Measurements from ENCODE around the gene MMP14.

Gene MMP14

DNA sequence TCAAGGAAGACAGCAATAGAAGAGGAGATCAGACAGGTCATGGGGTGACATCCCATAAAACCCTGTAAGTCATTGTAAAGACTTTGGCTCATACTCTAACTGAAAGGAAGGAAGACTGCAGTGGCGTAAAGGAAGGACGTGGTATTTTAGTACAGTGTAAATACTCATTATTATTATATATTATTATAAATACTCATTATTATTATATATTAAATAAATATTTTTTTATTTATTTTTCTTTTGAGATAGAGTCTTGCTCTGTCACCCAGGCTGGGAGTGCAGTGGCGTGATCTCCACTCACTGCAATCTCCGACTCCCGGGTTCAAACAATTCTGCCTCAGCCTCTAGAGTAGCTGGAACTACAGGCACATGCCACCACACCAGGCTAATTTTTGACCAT, 20.0 kb downstream of the MMP14 start:
- no peak for TF ChIP-seq TAF1 (IDR thresholded peaks at IDR 0.05; ENCODE audit: borderline replicate concordance, insufficient read depth, low read length)
- no peak for TF ChIP-seq SIN3A (IDR thresholded peaks at IDR 0.05; ENCODE audit: borderline replicate concordance, insufficient read depth, low read length)
- TF ChIP-seq FOXP2 (optimal IDR thresholded peaks at IDR 0.05; ENCODE audit: borderline replicate concordance, extremely low read depth, extremely low read length, insufficient read depth): no peak
- TF ChIP-seq, protein P1, sequence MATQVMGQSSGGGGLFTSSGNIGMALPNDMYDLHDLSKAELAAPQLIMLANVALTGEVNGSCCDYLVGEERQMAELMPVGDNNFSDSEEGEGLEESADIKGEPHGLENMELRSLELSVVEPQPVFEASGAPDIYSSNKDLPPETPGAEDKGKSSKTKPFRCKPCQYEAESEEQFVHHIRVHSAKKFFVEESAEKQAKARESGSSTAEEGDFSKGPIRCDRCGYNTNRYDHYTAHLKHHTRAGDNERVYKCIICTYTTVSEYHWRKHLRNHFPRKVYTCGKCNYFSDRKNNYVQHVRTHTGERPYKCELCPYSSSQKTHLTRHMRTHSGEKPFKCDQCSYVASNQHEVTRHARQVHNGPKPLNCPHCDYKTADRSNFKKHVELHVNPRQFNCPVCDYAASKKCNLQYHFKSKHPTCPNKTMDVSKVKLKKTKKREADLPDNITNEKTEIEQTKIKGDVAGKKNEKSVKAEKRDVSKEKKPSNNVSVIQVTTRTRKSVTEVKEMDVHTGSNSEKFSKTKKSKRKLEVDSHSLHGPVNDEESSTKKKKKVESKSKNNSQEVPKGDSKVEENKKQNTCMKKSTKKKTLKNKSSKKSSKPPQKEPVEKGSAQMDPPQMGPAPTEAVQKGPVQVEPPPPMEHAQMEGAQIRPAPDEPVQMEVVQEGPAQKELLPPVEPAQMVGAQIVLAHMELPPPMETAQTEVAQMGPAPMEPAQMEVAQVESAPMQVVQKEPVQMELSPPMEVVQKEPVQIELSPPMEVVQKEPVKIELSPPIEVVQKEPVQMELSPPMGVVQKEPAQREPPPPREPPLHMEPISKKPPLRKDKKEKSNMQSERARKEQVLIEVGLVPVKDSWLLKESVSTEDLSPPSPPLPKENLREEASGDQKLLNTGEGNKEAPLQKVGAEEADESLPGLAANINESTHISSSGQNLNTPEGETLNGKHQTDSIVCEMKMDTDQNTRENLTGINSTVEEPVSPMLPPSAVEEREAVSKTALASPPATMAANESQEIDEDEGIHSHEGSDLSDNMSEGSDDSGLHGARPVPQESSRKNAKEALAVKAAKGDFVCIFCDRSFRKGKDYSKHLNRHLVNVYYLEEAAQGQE (IDR thresholded peaks at IDR 0.05; ENCODE audit: insufficient read depth in 1 of 2, low read depth in 2 of 2, low read length in 2 of 2): no peak
- no peak for TF ChIP-seq POLR2AphosphoS5 (IDR thresholded peaks at IDR 0.05; ENCODE audit: low read depth, low read length)

DNA sequence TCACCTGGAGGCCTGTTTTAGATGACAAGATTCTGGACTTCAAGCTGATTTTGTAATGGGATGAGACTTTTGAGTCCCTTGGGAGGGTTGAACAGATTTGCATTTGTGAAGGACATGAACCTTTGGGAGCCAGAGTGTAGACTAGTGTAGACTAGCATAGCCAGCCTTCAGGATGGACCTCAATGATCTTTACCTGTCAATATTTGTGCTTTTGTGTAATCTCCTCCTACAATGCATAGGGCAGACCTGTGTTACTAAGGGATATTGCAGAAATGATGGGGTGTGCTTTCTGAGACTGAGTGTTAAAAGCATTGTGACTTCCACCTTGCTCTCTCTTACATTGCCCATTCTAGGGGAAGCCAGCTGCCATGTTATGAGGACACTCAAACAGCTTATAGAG, 25.3 kb downstream of the MMP14 start:
- TF ChIP-seq TAF1 (IDR thresholded peaks at IDR 0.05; ENCODE audit: borderline replicate concordance, insufficient read depth, low read length): no peak

DNA sequence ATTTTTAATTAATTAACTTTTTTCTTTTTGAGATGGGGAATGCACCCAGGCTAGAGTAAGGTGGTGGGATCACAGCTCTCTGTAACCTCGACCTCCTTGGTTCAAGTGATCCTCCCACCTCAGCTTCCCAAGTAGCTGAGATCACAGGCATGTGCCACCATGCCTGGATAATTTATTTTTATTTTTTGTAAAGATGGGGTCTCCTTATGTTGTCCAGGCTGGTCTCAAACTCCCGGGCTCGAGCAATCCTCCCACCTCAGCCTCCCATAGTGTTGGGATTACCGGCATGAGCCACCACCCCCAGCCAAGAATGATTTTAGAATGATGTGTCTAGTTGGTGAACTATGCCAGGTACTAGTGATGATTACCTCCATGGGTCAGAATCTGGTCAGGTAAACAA, 28.6 kb downstream of the MMP14 start:
- TF ChIP-seq FOXP2 (optimal IDR thresholded peaks at IDR 0.05; ENCODE audit: borderline replicate concordance, extremely low read depth, extremely low read length, insufficient read depth) (no peak), TAF1 (IDR thresholded peaks at IDR 0.05; ENCODE audit: borderline replicate concordance, insufficient read depth, low read length) (no peak)
- TF ChIP-seq, protein P1 (IDR thresholded peaks at IDR 0.05; ENCODE audit: insufficient read depth in 1 of 2, low read depth in 2 of 2, low read length in 2 of 2): no peak

DNA sequence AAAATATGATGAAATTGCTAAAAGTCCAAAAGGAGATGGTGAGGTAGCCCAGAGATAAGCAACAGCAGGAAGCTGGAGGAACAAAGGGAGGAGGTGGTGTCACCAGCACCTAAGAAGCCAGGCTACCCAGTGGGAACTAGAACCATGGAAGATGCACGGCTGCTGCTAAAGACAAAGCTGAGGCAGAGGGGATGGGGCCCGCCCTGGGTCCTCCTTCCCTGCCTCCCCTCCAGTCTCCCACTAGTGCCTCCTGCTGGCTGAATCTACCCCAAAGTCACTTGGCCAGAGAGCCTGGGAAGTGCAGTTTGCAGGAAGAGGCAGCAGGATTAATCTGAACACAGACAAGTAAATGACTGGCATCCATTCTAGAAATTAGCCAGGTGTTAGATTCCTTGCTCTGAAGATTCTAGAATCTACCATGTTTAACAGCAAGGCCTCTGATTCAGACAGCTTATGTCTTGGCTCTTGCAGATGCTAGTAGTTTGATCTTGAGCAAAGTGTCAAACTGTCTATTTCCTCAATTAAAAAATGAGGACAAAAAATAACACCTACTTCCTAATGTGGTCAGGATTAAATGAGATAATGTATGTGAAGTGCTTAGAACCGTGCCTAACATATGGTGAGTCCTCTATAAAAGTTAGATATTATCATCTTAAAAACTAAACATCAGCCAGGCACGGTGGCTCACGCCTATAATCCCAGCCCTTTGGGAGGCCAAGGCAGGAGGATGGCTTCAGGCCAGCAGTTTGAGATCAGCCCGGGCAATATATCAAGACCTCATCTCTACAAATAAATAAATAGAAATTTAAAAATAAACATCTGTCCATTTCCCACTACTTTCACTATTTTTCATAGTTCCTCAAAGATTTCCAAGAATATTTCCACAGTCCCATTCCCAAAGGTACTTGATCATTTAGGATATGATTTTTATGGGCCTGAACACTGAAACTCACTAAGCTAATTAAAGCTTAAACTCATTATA, 29.3 kb downstream of the MMP14 start:
- no peak for TF ChIP-seq FOXP2 (optimal IDR thresholded peaks at IDR 0.05; ENCODE audit: borderline replicate concordance, extremely low read depth, extremely low read length, insufficient read depth)
- no peak for TF ChIP-seq POLR2AphosphoS5 (IDR thresholded peaks at IDR 0.05; ENCODE audit: low read depth, low read length)
- TF ChIP-seq, protein P1 (IDR thresholded peaks at IDR 0.05; ENCODE audit: insufficient read depth in 1 of 2, low read depth in 2 of 2, low read length in 2 of 2): no peak
- TF ChIP-seq SIN3A (IDR thresholded peaks at IDR 0.05; ENCODE audit: borderline replicate concordance, insufficient read depth, low read length): no peak
- TF ChIP-seq TAF1 (IDR thresholded peaks at IDR 0.05; ENCODE audit: borderline replicate concordance, insufficient read depth, low read length): no peak

DNA sequence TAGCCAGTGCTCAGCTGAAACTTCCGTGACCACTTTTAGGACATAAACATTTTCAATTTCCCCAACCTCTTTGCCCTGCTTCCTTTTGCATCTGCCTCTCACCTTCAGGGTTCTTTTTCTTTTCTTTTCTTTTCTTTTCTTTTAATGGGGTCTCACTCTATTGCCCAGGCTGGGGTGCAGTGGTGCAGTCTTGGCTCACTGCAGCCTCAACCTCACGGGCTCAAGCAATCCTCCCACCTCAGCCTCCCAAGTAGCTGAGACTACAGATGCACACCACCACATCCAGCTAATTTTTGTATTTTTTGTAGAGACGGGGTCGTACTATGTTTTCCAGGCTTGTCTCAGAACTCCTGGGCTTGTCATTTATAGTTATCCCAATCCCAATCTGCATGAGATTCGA, 30.5 kb downstream of the MMP14 start:
- TF ChIP-seq SIN3A (IDR thresholded peaks at IDR 0.05; ENCODE audit: borderline replicate concordance, insufficient read depth, low read length): no peak

DNA sequence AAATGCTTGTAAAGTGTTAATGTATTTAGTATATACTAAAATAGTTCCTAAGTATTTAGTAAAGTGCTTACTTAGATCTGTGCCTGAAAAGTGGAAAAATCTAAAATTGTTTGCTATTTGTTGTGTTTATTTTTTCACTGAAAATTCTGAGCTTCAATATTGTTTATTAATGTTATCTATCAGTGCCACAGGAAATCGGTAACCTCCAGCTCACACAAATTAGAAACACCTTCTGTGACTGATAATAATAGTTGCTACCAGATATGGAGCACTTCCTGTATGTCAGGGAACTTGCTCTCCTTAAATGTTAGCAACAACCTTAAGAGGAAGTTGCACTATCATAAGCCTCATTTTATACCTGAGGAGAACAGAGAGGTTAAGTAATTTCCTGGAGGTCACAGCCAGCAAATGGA, 34.4 kb downstream of the MMP14 start:
- TF ChIP-seq SIN3A (IDR thresholded peaks at IDR 0.05; ENCODE audit: borderline replicate concordance, insufficient read depth, low read length) (peak; percentile 11; the same call in 1 of the 2 replicates), FOXP2 (optimal IDR thresholded peaks at IDR 0.05; ENCODE audit: borderline replicate concordance, extremely low read depth, extremely low read length, insufficient read depth) (no peak), POLR2AphosphoS5 (IDR thresholded peaks at IDR 0.05; ENCODE audit: low read depth, low read length) (no peak)
- TF ChIP-seq, protein P1 (IDR thresholded peaks at IDR 0.05; ENCODE audit: insufficient read depth in 1 of 2, low read depth in 2 of 2, low read length in 2 of 2): no peak

Measured in PFSK-1 (cell line).